ENCODE results near the gene FGGY.
"Not testable (repeated sequence)": the region's sequence is repeated elsewhere in the genome, so short reads cannot be mapped to it uniquely, and the experiment has no call there.

The FGGY gene

GRCh38 chr1:59554011-59554663 lies 257.2 kb downstream of the FGGY start:
- no peaks in the 10 kb centered on the region for H3K4me1 ChIP-seq
- no peaks in the 10 kb centered on the region for H3K27me3 ChIP-seq
- H3K36me3 ChIP-seq: no peaks in the 10 kb centered on the region
- no peak for TF ChIP-seq CTCF (IDR thresholded peaks at IDR 0.05; ENCODE audit: low read depth, low read length)
- DNase-seq: peak; percentile 4
- H3K4me3 ChIP-seq (ENCODE audit: low read depth, low read length): no peak overlapping the region
- H3K9me3 ChIP-seq: no peaks in the 10 kb centered on the region

GRCh38 chr1:59554752-59555151 lies 257.9 kb downstream of the FGGY start:
- Histone ChIP-seq H3K4me3 (ENCODE audit: low read depth, low read length) (no peak overlapping the region), H3K27me3 (no peaks in the 10 kb centered on the region), H3K4me1 (no peaks in the 10 kb centered on the region), H3K36me3 (no peaks in the 10 kb centered on the region), H3K9me3 (no peaks in the 10 kb centered on the region)
- no peak for TF ChIP-seq CTCF (IDR thresholded peaks at IDR 0.05; ENCODE audit: low read depth, low read length)
- DNase-seq: no peak

GRCh38 chr1:59556398-59556797 lies 259.5 kb downstream of the FGGY start:
- TF ChIP-seq CTCF (IDR thresholded peaks at IDR 0.05; ENCODE audit: low read depth, low read length): no peak
- Histone ChIP-seq H3K4me3 (ENCODE audit: low read depth, low read length) (no peak overlapping the region), H3K36me3 (no peaks in the 10 kb centered on the region), H3K27me3 (no peaks in the 10 kb centered on the region), H3K9me3 (no peaks in the 10 kb centered on the region), H3K4me1 (no peaks in the 10 kb centered on the region)
- DNase-seq: no peak

- Histone ChIP-seq H3K9me3 (no peaks in the 10 kb centered on the region), H3K36me3 (no peaks in the 10 kb centered on the region), H3K27me3 (no peaks in the 10 kb centered on the region), H3K4me1 (no peaks in the 10 kb centered on the region), H3K4me3 (ENCODE audit: low read depth, low read length) (no peak overlapping the region)
- TF ChIP-seq CTCF (IDR thresholded peaks at IDR 0.05; ENCODE audit: low read depth, low read length): no peak
- no peak for DNase-seq
Measured at GRCh38 chr1:59556802-59557548, 260.1 kb downstream of the FGGY start.

- H3K4me1 ChIP-seq: no peaks in the 10 kb centered on the region
- DNase-seq: no peak
- no peak for TF ChIP-seq CTCF (IDR thresholded peaks at IDR 0.05; ENCODE audit: low read depth, low read length)
Measured at GRCh38 chr1:59557549-59557885, 260.6 kb downstream of the FGGY start.

GRCh38 chr1:59558580-59558979 lies 261.7 kb downstream of the FGGY start:
- DNase-seq; H3K4me1 ChIP-seq; H3K27me3 ChIP-seq; H3K36me3 ChIP-seq; H3K9me3 ChIP-seq; H3K4me3 ChIP-seq (ENCODE audit: low read depth, low read length): not testable (repeated sequence)

More at GRCh38 chr1:59557549-59557885, 260.6 kb downstream of the FGGY start:
- Histone ChIP-seq H3K4me3 (ENCODE audit: low read depth, low read length) (no peak overlapping the region), H3K9me3 (no peaks in the 10 kb centered on the region), H3K27me3 (no peaks in the 10 kb centered on the region), H3K36me3 (no peaks in the 10 kb centered on the region)
